ENCODE data around the gene ZNF316.

The ZNF316 gene

DNA sequence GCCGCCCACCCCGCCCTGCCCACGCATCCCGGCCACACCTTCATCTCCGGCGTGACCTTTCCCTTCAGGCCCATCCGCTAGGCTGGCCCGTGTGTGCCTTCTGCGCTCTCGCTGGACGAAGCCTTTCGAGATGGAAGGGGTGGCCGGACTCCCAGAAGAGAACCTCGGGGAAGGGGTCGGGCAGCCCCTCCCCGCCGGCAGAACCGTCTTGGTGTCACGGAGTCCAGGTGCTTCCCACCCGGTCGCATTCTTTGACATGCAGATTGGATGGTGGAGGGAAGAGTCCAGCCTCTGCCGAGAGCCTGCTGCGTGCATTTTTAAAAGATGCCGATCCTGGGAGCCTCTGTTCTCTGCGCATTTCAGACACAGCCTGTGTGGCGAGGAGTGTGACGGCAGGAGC lies 29.0 kb upstream of the ZNF316 start:
- no peak overlapping the region for H3K27ac ChIP-seq (ENCODE audit: low read length)
- no peaks in the 10 kb centered on the region for H3F3A ChIP-seq (ENCODE audit: insufficient read depth, low read length)
- H3K27me3 ChIP-seq (replicated peaks; ENCODE audit: insufficient read depth, low read length): no peaks in the 10 kb centered on the region
- TF ChIP-seq EZH2phosphoT487 (IDR thresholded peaks at IDR 0.05; ENCODE audit: low read length) (no peak), EZH2 (optimal IDR thresholded peaks at IDR 0.05; ENCODE audit: low read depth, low read length) (no peak)
- TF ChIP-seq, protein P1, sequence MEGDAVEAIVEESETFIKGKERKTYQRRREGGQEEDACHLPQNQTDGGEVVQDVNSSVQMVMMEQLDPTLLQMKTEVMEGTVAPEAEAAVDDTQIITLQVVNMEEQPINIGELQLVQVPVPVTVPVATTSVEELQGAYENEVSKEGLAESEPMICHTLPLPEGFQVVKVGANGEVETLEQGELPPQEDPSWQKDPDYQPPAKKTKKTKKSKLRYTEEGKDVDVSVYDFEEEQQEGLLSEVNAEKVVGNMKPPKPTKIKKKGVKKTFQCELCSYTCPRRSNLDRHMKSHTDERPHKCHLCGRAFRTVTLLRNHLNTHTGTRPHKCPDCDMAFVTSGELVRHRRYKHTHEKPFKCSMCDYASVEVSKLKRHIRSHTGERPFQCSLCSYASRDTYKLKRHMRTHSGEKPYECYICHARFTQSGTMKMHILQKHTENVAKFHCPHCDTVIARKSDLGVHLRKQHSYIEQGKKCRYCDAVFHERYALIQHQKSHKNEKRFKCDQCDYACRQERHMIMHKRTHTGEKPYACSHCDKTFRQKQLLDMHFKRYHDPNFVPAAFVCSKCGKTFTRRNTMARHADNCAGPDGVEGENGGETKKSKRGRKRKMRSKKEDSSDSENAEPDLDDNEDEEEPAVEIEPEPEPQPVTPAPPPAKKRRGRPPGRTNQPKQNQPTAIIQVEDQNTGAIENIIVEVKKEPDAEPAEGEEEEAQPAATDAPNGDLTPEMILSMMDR (IDR thresholded peaks at IDR 0.05; ENCODE audit: low read length): no peak
- no peaks in the 10 kb centered on the region for H3K9me2 ChIP-seq (replicated peaks; ENCODE audit: insufficient read depth, low read length)
- no peaks in the 10 kb centered on the region for H4K20me1 ChIP-seq (ENCODE audit: insufficient read depth, low read length)
- no peaks in the 10 kb centered on the region for H3K4me1 ChIP-seq (ENCODE audit: low read length)
- no peaks in the 10 kb centered on the region for H3K79me2 ChIP-seq (ENCODE audit: low read length)
- no peak for DNase-seq
- H2AFZ ChIP-seq (ENCODE audit: low read length): no peak overlapping the region
- H3K4me3 ChIP-seq (ENCODE audit: low read length): no peak overlapping the region
- no peak overlapping the region for H3K4me2 ChIP-seq (ENCODE audit: low read depth, low read length)
- H3K9me3 ChIP-seq (replicated peaks; ENCODE audit: insufficient read depth, low read length): no peaks in the 10 kb centered on the region
- no peak overlapping the region for H3K9ac ChIP-seq (ENCODE audit: low read length)
- no peaks in the 10 kb centered on the region for H3K36me3 ChIP-seq (replicated peaks; ENCODE audit: insufficient read depth, low read length)

DNA sequence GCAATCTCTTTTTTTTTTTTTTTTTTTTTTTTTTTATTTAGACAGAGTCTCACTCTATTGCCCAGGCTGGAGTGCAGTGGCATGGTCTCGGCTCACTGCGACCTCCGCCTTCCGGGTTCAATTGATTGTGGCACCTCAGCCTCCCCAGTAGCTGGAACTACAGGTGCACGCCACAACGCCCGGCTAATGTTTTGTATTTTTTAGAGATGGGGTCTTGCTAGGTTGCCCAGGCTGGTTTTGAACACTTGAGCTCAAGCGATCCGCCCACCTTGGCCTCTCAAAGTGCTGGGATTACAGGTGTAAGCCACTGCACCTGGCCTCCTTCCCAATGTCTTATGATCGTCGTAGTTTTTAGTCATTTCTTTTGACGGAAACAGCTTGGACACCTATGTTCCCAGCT lies 28.3 kb upstream of the ZNF316 start:
- TF ChIP-seq, protein P1 (IDR thresholded peaks at IDR 0.05; ENCODE audit: low read length): no peak
- no peak for TF ChIP-seq EZH2 (optimal IDR thresholded peaks at IDR 0.05; ENCODE audit: low read depth, low read length)
- Histone ChIP-seq H3K9me2 (replicated peaks; ENCODE audit: insufficient read depth, low read length) (no peaks in the 10 kb centered on the region), H3K9me3 (replicated peaks; ENCODE audit: insufficient read depth, low read length) (no peaks in the 10 kb centered on the region), H2AFZ (ENCODE audit: low read length) (no peak overlapping the region), H3K4me3 (ENCODE audit: low read length) (no peak overlapping the region), H3K27me3 (replicated peaks; ENCODE audit: insufficient read depth, low read length) (no peaks in the 10 kb centered on the region), H3K4me1 (ENCODE audit: low read length) (no peaks in the 10 kb centered on the region), H3F3A (ENCODE audit: insufficient read depth, low read length) (no peaks in the 10 kb centered on the region), H3K9ac (ENCODE audit: low read length) (no peak overlapping the region), H3K79me2 (ENCODE audit: low read length) (no peaks in the 10 kb centered on the region), H3K4me2 (ENCODE audit: low read depth, low read length) (no peak overlapping the region), H3K36me3 (replicated peaks; ENCODE audit: insufficient read depth, low read length) (no peaks in the 10 kb centered on the region), H3K27ac (ENCODE audit: low read length) (no peak overlapping the region), H4K20me1 (ENCODE audit: insufficient read depth, low read length) (no peaks in the 10 kb centered on the region)
- DNase-seq: no peak

DNA sequence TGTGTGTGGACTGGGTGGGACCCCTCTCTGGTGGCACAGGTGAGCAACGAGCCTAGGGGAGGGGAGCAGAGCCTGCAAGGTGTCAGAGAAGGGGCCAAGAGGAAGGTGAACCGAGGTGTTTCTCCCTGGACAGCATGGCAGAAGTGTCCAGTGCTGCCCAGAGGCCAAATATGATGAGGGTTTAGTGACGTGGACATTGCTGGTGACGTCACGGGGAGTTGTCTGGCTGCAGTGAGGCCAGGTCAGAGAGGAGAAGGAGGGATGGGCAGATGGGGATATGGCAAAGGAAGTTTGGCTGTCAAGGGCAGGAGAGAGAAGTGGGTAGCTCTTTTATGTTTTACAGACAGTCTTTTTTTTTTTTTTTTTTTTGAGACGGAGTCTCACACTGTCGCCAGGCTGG lies 24.3 kb upstream of the ZNF316 start:
- Histone ChIP-seq H3K4me3 (ENCODE audit: low read length) (no peak overlapping the region), H3K36me3 (replicated peaks; ENCODE audit: insufficient read depth, low read length) (no peaks in the 10 kb centered on the region), H2AFZ (ENCODE audit: low read length) (no peak overlapping the region), H3K27me3 (replicated peaks; ENCODE audit: insufficient read depth, low read length) (no peaks in the 10 kb centered on the region), H3F3A (ENCODE audit: insufficient read depth, low read length) (no peaks in the 10 kb centered on the region), H3K27ac (ENCODE audit: low read length) (no peak overlapping the region), H3K4me1 (ENCODE audit: low read length) (no peaks in the 10 kb centered on the region), H3K79me2 (ENCODE audit: low read length) (no peaks in the 10 kb centered on the region), H3K9me3 (replicated peaks; ENCODE audit: insufficient read depth, low read length) (no peaks in the 10 kb centered on the region), H4K20me1 (ENCODE audit: insufficient read depth, low read length) (no peaks in the 10 kb centered on the region), H3K9me2 (replicated peaks; ENCODE audit: insufficient read depth, low read length) (no peaks in the 10 kb centered on the region), H3K9ac (ENCODE audit: low read length) (no peak overlapping the region), H3K4me2 (ENCODE audit: low read depth, low read length) (no peak overlapping the region)
- TF ChIP-seq, protein P1 (IDR thresholded peaks at IDR 0.05; ENCODE audit: low read length): no peak
- TF ChIP-seq EZH2 (optimal IDR thresholded peaks at IDR 0.05; ENCODE audit: low read depth, low read length) (no peak), EZH2phosphoT487 (IDR thresholded peaks at IDR 0.05; ENCODE audit: low read length) (no peak)
- DNase-seq: no peak

Data from MM.1S (cell line).